H1 (cell line): Measurements from ENCODE around the gene PASK. TPM values are rescaled to one million over a fixed set of nuclear protein-coding genes. Genes with fewer than 3 reads are reported as not detected.

ENCODE experiments used
- CTCF ChIA-PET: fragments of 300-600 bp; sonication (Branson Sonifier 250); formaldehyde crosslinking; loops from one replicate; lab custom pipeline; 2021; ENCODE audit not compliant: partially characterized antibody; lab: Charles Lee
- POLR2A ChIA-PET: fragments of 300-600 bp; sonication (Branson Sonifier 250); formaldehyde crosslinking; loops from one replicate; lab custom pipeline; 2021; ENCODE audit warnings: inconsistent platforms; ENCODE audit not compliant: partially characterized antibody; lab: Charles Lee
- DNase-seq, 2 experiments: peaks; one replicate each; pipeline versions ENCODE4 v3.0.0 to v3.0.0-alpha.2; 2010 to 2022; ENCODE audit warnings: low spot score in 2 of 2, low read depth in 1 of 2, mixed read lengths in 1 of 2
- FAIRE-seq: peaks from 2 replicates; lab custom pipeline; 2011; peaks lifted over from hg19 to GRCh38; lab: Jason Lieb, UNC
- H2AFZ ChIP-seq: 2 replicates; pipeline ENCODE4 v1.8.1; 2012; ENCODE audit warnings: low read length, inconsistent platforms
- H2AK5ac ChIP-seq: 2 replicates; pipeline ENCODE4 v1.6.1; 2013; ENCODE audit warnings: low read depth, low read length
- H2BK120ac ChIP-seq: replicated peaks from 2 replicates; pipeline ENCODE3; 2013; ENCODE audit warnings: low read depth, low read length, inconsistent platforms
- H2BK12ac ChIP-seq: 2 replicates; pipeline ENCODE4 v1.6.1; 2013; ENCODE audit warnings: low read depth, low read length
- H2BK15ac ChIP-seq: 2 replicates; pipeline ENCODE4 v1.6.1; 2013; ENCODE audit warnings: low read length
- H2BK20ac ChIP-seq: 2 replicates; pipeline ENCODE4 v1.6.1; 2013; ENCODE audit warnings: low read length
- H2BK5ac ChIP-seq: 2 replicates; pipeline ENCODE4 v1.6.1; 2013; ENCODE audit warnings: low read depth, low read length
- H3K14ac ChIP-seq: 2 replicates; pipeline ENCODE4 v1.6.1; 2013; ENCODE audit warnings: inconsistent platforms; ENCODE audit not compliant: insufficient read length
- H3K18ac ChIP-seq: 2 replicates; pipeline ENCODE4 v1.6.1; 2013; ENCODE audit warnings: low read length; ENCODE audit errors: extremely low read depth
- H3K23ac ChIP-seq: 2 replicates; pipeline ENCODE4 v1.6.1; 2013; ENCODE audit warnings: inconsistent platforms; ENCODE audit not compliant: insufficient read length
- H3K23me2 ChIP-seq: 2 replicates; pipeline ENCODE4 v1.6.1; 2013; ENCODE audit warnings: low read depth, low read length
- H3K27ac ChIP-seq: 2 replicates; pipeline ENCODE4 v1.6.1; 2011; ENCODE audit warnings: low read depth, low read length, inconsistent platforms
- H3K27me3 ChIP-seq, 4 experiments: replicated peaks in 1 of 4; 1 replicate in 1 of 4; 2 replicates in 3 of 4; pipeline versions ENCODE4 v1.6.1 to v1.8.1; 2011 to 2013; ENCODE audit warnings: low read length in 3 of 4, mild to moderate bottlenecking in 3 of 4, inconsistent platforms in 2 of 4, mixed read lengths in 2 of 4, moderate library complexity in 1 of 4; ENCODE audit not compliant: control insufficient read depth in 3 of 4, insufficient read depth in 3 of 4; ENCODE audit errors: extremely low read depth in 1 of 4
- H3K36me3 ChIP-seq, 4 experiments: 2 replicates each; pipeline versions ENCODE4 v1.6.1 to v1.8.1; 2011 to 2013; ENCODE audit warnings: mild to moderate bottlenecking in 4 of 4, low read length in 3 of 4, moderate library complexity in 2 of 4, control low read depth in 1 of 4, inconsistent platforms in 1 of 4; ENCODE audit not compliant: insufficient read depth in 4 of 4, control insufficient read depth in 2 of 4
- H3K4ac ChIP-seq: replicated peaks from 2 replicates; pipeline ENCODE3; 2013; ENCODE audit warnings: low read length, low read depth, mixed read lengths, inconsistent platforms; ENCODE audit not compliant: insufficient read length
- H3K4me1 ChIP-seq, 4 experiments: replicated peaks in 1 of 4; 1 replicate in 1 of 4; 2 replicates in 3 of 4; pipeline versions ENCODE4 v1.6.1 to v1.8.1; 2011 to 2013; ENCODE audit warnings: low read length in 3 of 4, inconsistent platforms in 2 of 4, mixed read lengths in 1 of 4; ENCODE audit not compliant: insufficient read depth in 4 of 4, control insufficient read depth in 3 of 4
- H3K4me2 ChIP-seq, 2 experiments: 2 replicates each; pipeline versions ENCODE4 v1.6.1 to v1.8.1; 2011 to 2013; ENCODE audit warnings: low read depth in 2 of 2, low read length in 2 of 2, control low read depth in 1 of 2, inconsistent platforms in 1 of 2, mild to moderate bottlenecking in 1 of 2; ENCODE audit not compliant: insufficient read depth in 1 of 2
- H3K4me3 ChIP-seq, 4 experiments: fragments of 200-600, 300-600 bp in 1 of 4; sonication (generic), shearing (Covaris generic), sonication (Bioruptor Twin) in 1 of 4; 2 replicates each; pipeline versions ENCODE4 v1.5.1 to v1.8.1; 2011 to 2016; ENCODE audit warnings: low read length in 4 of 4, low read depth in 3 of 4, control low read depth in 2 of 4, inconsistent platforms in 2 of 4, mild to moderate bottlenecking in 2 of 4, mixed read lengths in 1 of 4, moderate library complexity in 1 of 4; ENCODE audit not compliant: insufficient read depth in 2 of 4; ENCODE audit errors: extremely low read depth in 1 of 4
- H3K56ac ChIP-seq: replicated peaks from 2 replicates; pipeline ENCODE3; 2013; ENCODE audit warnings: low read depth, mild to moderate bottlenecking, mixed read lengths, low read length, inconsistent platforms; ENCODE audit not compliant: insufficient read length
- H3K79me1 ChIP-seq: 2 replicates; pipeline ENCODE4 v1.6.1; 2013; ENCODE audit warnings: low read depth, low read length, control low read depth
- H3K79me2 ChIP-seq, 2 experiments: 2 replicates each; pipeline versions ENCODE4 v1.6.1 to v1.8.1; 2012 to 2013; ENCODE audit warnings: low read length in 2 of 2, mild to moderate bottlenecking in 2 of 2, inconsistent platforms in 1 of 2; ENCODE audit not compliant: insufficient read depth in 2 of 2, control insufficient read depth in 1 of 2
- H3K9ac ChIP-seq, 4 experiments: replicated peaks in 1 of 4; 1 replicate in 1 of 4; 2 replicates in 3 of 4; pipeline versions ENCODE4 v1.6.1 to v1.8.1; 2011 to 2013; ENCODE audit warnings: low read depth in 3 of 4, low read length in 3 of 4, control low read depth in 2 of 4, mild to moderate bottlenecking in 2 of 4, moderate library complexity in 2 of 4, inconsistent platforms in 1 of 4; ENCODE audit errors: extremely low read depth in 1 of 4
- H3K9me3 ChIP-seq, 2 experiments: 2 replicates each; pipeline versions ENCODE4 v1.6.1 to v1.8.1; 2012 to 2013; ENCODE audit warnings: mild to moderate bottlenecking in 2 of 2, moderate library complexity in 2 of 2, control low read depth in 1 of 2, inconsistent platforms in 1 of 2, low read depth in 1 of 2, low read length in 1 of 2, mixed read lengths in 1 of 2; ENCODE audit not compliant: insufficient read depth in 2 of 2
- H4K20me1 ChIP-seq, 2 experiments: replicated peaks in 1 of 2; 2 replicates each; pipeline versions ENCODE3 to v1.8.1; 2011 to 2013; ENCODE audit warnings: inconsistent platforms in 2 of 2, low read length in 2 of 2, mild to moderate bottlenecking in 1 of 2; ENCODE audit not compliant: insufficient read depth in 2 of 2, control insufficient read depth in 1 of 2
- H4K5ac ChIP-seq: 2 replicates; pipeline ENCODE4 v1.6.1; 2013; ENCODE audit warnings: low read length, low read depth, mixed read lengths, inconsistent platforms; ENCODE audit not compliant: insufficient read length
- H4K8ac ChIP-seq: 2 replicates; pipeline ENCODE4 v1.8.0; 2013; ENCODE audit warnings: mild to moderate bottlenecking, moderate library complexity, low read length, inconsistent platforms; ENCODE audit not compliant: insufficient read depth; ENCODE audit errors: extremely low read depth
- H4K91ac ChIP-seq: replicated peaks from 2 replicates; pipeline ENCODE3; 2013; ENCODE audit warnings: low read length, mixed read lengths, inconsistent platforms; ENCODE audit not compliant: insufficient read length
- ASH2L ChIP-seq: fragments of 200-600, 300-600 bp; sonication (generic); IDR thresholded peaks from one replicate; pipeline ENCODE4 v1.7.1; 2017; ENCODE audit warnings: low read length
- ATF3 ChIP-seq: IDR thresholded peaks from 2 replicates; pipeline ENCODE4 v1.6.1; 2011; ENCODE audit warnings: low read depth, mild to moderate bottlenecking, low read length; ENCODE audit not compliant: insufficient read depth
- BACH1 ChIP-seq: IDR thresholded peaks from 2 replicates; pipeline ENCODE4 v1.6.1; 2012; ENCODE audit warnings: low read length, improper control_type of control experiment
- BRCA1 ChIP-seq: IDR thresholded peaks from 2 replicates; pipeline ENCODE4 v1.6.1; 2012; ENCODE audit warnings: low read depth, low read length, improper control_type of control experiment
- FOSL1 ChIP-seq: IDR thresholded peaks from 2 replicates; pipeline ENCODE4 v1.6.1; 2011; ENCODE audit warnings: mild to moderate bottlenecking, low read depth, low read length, moderate library complexity; ENCODE audit not compliant: insufficient read depth
- MAX ChIP-seq: IDR thresholded peaks from 2 replicates; pipeline ENCODE4 v1.6.1; 2012; ENCODE audit warnings: inconsistent platforms
- RFX5 ChIP-seq: IDR thresholded peaks from 2 replicates; pipeline ENCODE4 v1.6.1; 2011; ENCODE audit warnings: low read depth, low read length, improper control_type of control experiment, borderline replicate concordance
- RNF2 ChIP-seq: fragments of 200-900, 300-1000 bp; sonication (generic); IDR thresholded peaks from 2 replicates; pipeline ENCODE4 v1.7.1; 2016; ENCODE audit warnings: borderline replicate concordance, low read depth, mild to moderate bottlenecking, antibody characterized with exemption, low read length; ENCODE audit not compliant: poor library complexity, severe bottlenecking; ENCODE audit errors: missing control alignments
- SIRT6 ChIP-seq: IDR thresholded peaks from one replicate; pipeline ENCODE4 v1.7.1; 2012; ENCODE audit warnings: low read length, inconsistent platforms
- SRF ChIP-seq: IDR thresholded peaks from 2 replicates; pipeline ENCODE4 v1.6.1; 2011; ENCODE audit warnings: mild to moderate bottlenecking, low read depth, low read length, moderate library complexity
- TAF1 ChIP-seq: IDR thresholded peaks from 2 replicates; pipeline ENCODE4 v1.6.1; 2011; ENCODE audit warnings: mild to moderate bottlenecking, low read depth, low read length
- WGBS, 2 experiments: shearing (Covaris generic) in 1 of 2; methylation state at CpG; one replicate each; pipeline versions ENCODE4 v1.1.6 to v1.1.7; 2013 to 2015; ENCODE audit warnings: low lambda C conversion rate in 2 of 2, mixed read lengths in 2 of 2, inconsistent platforms in 1 of 2, low coverage in 1 of 2, missing lambda C conversion rate in 1 of 2; ENCODE audit not compliant: insufficient replicate concordance in 2 of 2, insufficient coverage in 1 of 2, insufficient read length in 1 of 2; ENCODE audit errors: extremely low coverage in 1 of 2, missing lambda C conversion rate in 1 of 2; 5-methylcytosine and 5-hydroxymethylcytosine counted together
- polyA plus RNA-seq, 7 experiments: library from polyadenylated mRNA; depleted of rRNA in 3 of 7; stranded (reverse) in 5 of 7; unstranded in 2 of 7; fragments of >200 nt in 5 of 7; fragments of 200-250 nt in 2 of 7; gene quantifications; 1 replicate in 5 of 7; 2 replicates in 1 of 7; 4 replicates in 1 of 7; pipeline versions ENCODE4 v1.2.1 to v1.2.3, GENCODE V29; 2011 to 2013; ENCODE audit warnings: missing spikeins in 2 of 7, mixed read lengths in 2 of 7
- total RNA-seq: library from RNA; stranded (reverse); fragmentation: NEBNext Ultra II Directional; extraction: Animal tissue kit (Norgen Biotek cat#: 25700); gene quantifications from 2 replicates; pipeline ENCODE4 v1.2.1, GENCODE V29; 2021

The PASK gene
- total and polyA plus RNA-seq, 2 of the 8 experiments (the other 6 are each of a cell fraction or from before 2014, with no cell fraction given) = 20.5 to 66.1 TPM

GRCh38 chr2:241088791-241089732 lies 60.2 kb downstream of the PASK start:
- Histone ChIP-seq H2AFZ (no peak overlapping the region), H4K5ac (no peak overlapping the region), H4K8ac (no peak overlapping the region), H4K91ac (no peak overlapping the region), H4K20me1 (peaks cover 0 to 3% of the 10 kb centered on the region in 2 experiments), H3K79me2 (no peaks in the 10 kb centered on the region; a peak in 1 of 4 replicates), H3K79me1 (no peaks in the 10 kb centered on the region; the same call in 1 of the 2 replicates), H3K27ac (no peak overlapping the region), H2BK5ac (no peak overlapping the region), H3K23ac (no peak overlapping the region), H3K4me3 (no peak overlapping the region), H2BK20ac (no peak overlapping the region), H3K4me1 (peaks cover 0 to 4% (median 3%) of the 10 kb centered on the region in 4 experiments; a peak in 4 of 7 replicates), H3K14ac (no peak overlapping the region), H3K23me2 (no peaks in the 10 kb centered on the region), H2BK12ac (no peak overlapping the region), H2BK120ac (no peak overlapping the region), H2BK15ac (no peak overlapping the region), H3K9me3 (no peaks in the 10 kb centered on the region), H2AK5ac (no peak overlapping the region), H3K4me2 (no peak overlapping the region), H3K4ac (no peak overlapping the region), H3K9ac (no peak overlapping the region), H3K18ac (no peak overlapping the region), H3K56ac (no peak overlapping the region), H3K27me3 (no peaks in the 10 kb centered on the region), H3K36me3 (peaks cover 4 to 22% (median 14%) of the 10 kb centered on the region in 4 experiments)
- ChIA-PET POLR2A (interaction anchor here (0.6 to 1.3 kb wide), 3 partner anchors 9 to 11 kb away, joined by 3 read pairs; no protein-coding TSS in a partner anchor), CTCF (interaction anchor here (3.0 kb wide), 1 partner anchor 11 kb away, joined by 10 read pairs; no protein-coding TSS in a partner anchor)
- FAIRE-seq (no peak), DNase-seq (no peak)
- whole genome bisulfite sequencing, 2 experiments = 91% methylated on average over 20 of the region's 20 CpGs; no CpG with 5 or more reads in 1 of the 2 experiments
- TF ChIP-seq ASH2L = no peak
- TF ChIP-seq FOSL1 = no peak
- no peak for TF ChIP-seq RFX5
- TF ChIP-seq ATF3 = no peak
- TF ChIP-seq BACH1 = no peak
- TF ChIP-seq RNF2 = no peak
- no peak for TF ChIP-seq SIRT6
- no peak for TF ChIP-seq BRCA1
- TF ChIP-seq MAX = no peak
- TF ChIP-seq TAF1 = no peak
- no peak for TF ChIP-seq SRF
